Spleen (tissue), 11 donors: ENCODE measurements around the gene MAGI2. TPM values are rescaled to one million over a fixed set of nuclear protein-coding genes. Genes with fewer than 3 reads are reported as not detected.

Experiments
- DNase-seq: peaks from one replicate; pipeline ENCODE4 v3.0.0-alpha.2; 2020
- H3K27ac ChIP-seq, 8 donors: fragments of 200-600 bp; sonication (generic) in 7 of 8; 1 replicate in 4 of 8; 2 replicates in 4 of 8; pipeline versions ENCODE4 v1.5.0 to v1.8.0; 2016 to 2021; ENCODE audit warnings: inconsistent platforms in 4 of 8, mild to moderate bottlenecking in 4 of 8, moderate library complexity in 1 of 8
- H3K27me3 ChIP-seq, 7 donors: fragments of 200-600 bp; sonication (generic) in 6 of 7; replicated peaks in 1 of 7; 1 replicate in 4 of 7; 2 replicates in 3 of 7; pipeline versions ENCODE4 v1.5.0 to v1.8.0; 2016 to 2021; ENCODE audit warnings: inconsistent platforms in 3 of 7, mild to moderate bottlenecking in 1 of 7
- H3K36me3 ChIP-seq, 6 donors: fragments of 200-600 bp; sonication (generic) in 5 of 6; 1 replicate in 4 of 6; 2 replicates in 2 of 6; pipeline versions ENCODE4 v1.5.0 to v1.8.0; 2016 to 2021; ENCODE audit warnings: inconsistent platforms in 2 of 6
- H3K4me1 ChIP-seq, 6 donors: fragments of 200-600 bp; sonication (generic) in 5 of 6; 1 replicate in 3 of 6; 2 replicates in 3 of 6; pipeline versions ENCODE4 v1.5.0 to v1.8.0; 2016 to 2021; ENCODE audit warnings: inconsistent platforms in 3 of 6
- H3K4me3 ChIP-seq, 8 donors: fragments of 200-600 bp; sonication (generic) in 7 of 8; 1 replicate in 4 of 8; 2 replicates in 4 of 8; pipeline versions ENCODE4 v1.5.0 to v1.8.0; 2016 to 2021; ENCODE audit warnings: inconsistent platforms in 4 of 8, mild to moderate bottlenecking in 4 of 8, moderate library complexity in 2 of 8
- H3K9me3 ChIP-seq, 8 donors: fragments of 200-600 bp; sonication (generic) in 7 of 8; 1 replicate in 4 of 8; 2 replicates in 4 of 8; pipeline versions ENCODE4 v1.5.0 to v1.8.0; 2016 to 2021; ENCODE audit warnings: inconsistent platforms in 4 of 8
- POLR2A ChIP-seq, 3 donors: fragments of 450-650 bp; IDR thresholded peaks; one replicate each; pipeline ENCODE4 v1.5.1; 2017; ENCODE audit warnings: antibody characterized with exemption in 3 of 3, mild to moderate bottlenecking in 1 of 3
- POLR2AphosphoS5 ChIP-seq, 3 donors: sonication (generic); formaldehyde crosslinking; IDR thresholded peaks; one replicate each; pipeline ENCODE4 v1.5.1; 2017; ENCODE audit warnings: antibody characterized with exemption in 3 of 3
- WGBS, 5 donors: extraction: QIAGEN DNeasy Blood & Tissue Kit in 3 of 5; methylation state at CpG; one replicate each; pipeline versions ENCODE4 v1.1.5 to v1.1.7; 2013 to 2018; 5-methylcytosine and 5-hydroxymethylcytosine counted together
- intact Hi-C: fragments of 100-400 bp; cut with DNase I; formaldehyde crosslinking; loops from one replicate; pipeline ENCODE4 v1.15.0; 2023; ENCODE audit warnings: low total_unique reads
- polyA plus RNA-seq, 3 donors: library from polyadenylated mRNA; stranded (reverse); fragments of 200-250 nt; gene quantifications; one replicate each; pipeline ENCODE4 v1.2.1, GENCODE V29; 2013
- total RNA-seq, 7 donors: library from RNA; depleted of rRNA in 3 of 7; stranded (reverse); fragments of >200 nt in 3 of 7; fragmentation: NEBNext Ultra II Directional in 4 of 7; extraction: Animal tissue kit (Norgen Biotek cat#: 25700) in 4 of 7; gene quantifications; one replicate each; pipeline versions ENCODE4 v1.1.0 to v1.2.1, GENCODE V29; 2016 to 2021
- TF ChIP-seq, protein P1 (sequence below), 11 experiments: fragments of 200-600 bp in 7 of 11; fragments of 450-650 bp in 4 of 11; sonication (generic) in 4 of 11; IDR thresholded peaks in 8 of 11; conservative IDR thresholded peaks in 3 of 11; 1 replicate in 7 of 11; 2 replicates in 4 of 11; pipeline versions ENCODE4 v1.4.0 to v1.8.0; 2016 to 2021; ENCODE audit warnings: antibody characterized with exemption in 11 of 11, inconsistent platforms in 4 of 11, mild to moderate bottlenecking in 1 of 11
- donor health status: healthy with polysubstance abuse.
- donor health status: DM: no; HTN: no; CAD: no; lungs with moderate emphysema.
- donor health status: DM: no; HTN: no; CAD: no.
- donor health status: Bipolar disorder and iron deficiency.
- donor health status: healthy.
- donor health status: DM: no; HTN: no; CAD: no.
- donor health status: DM: yes; HTN: yes; CAD: no.

Gene MAGI2
- total and polyA plus RNA-seq, 10 donors = 0.74 to 18.1 (median 11.1) TPM

GRCh38 chr7:78265486-78265885 is 1188.0 kb downstream of the MAGI2 start:
- WGBS, 5 donors = 88 to 94% (median 91%) methylated on average over 4 of the region's 4 CpGs
- Histone ChIP-seq H3K36me3 (no peaks in the 10 kb centered on the region), H3K27me3 (no peaks in the 10 kb centered on the region), H3K4me3 (no peak overlapping the region), H3K27ac (no peak overlapping the region), H3K4me1 (no peaks in the 10 kb centered on the region), H3K9me3 (peaks cover 0 to 6% (median 2%) of the 10 kb centered on the region in 8 donors)
- intact Hi-C loops = no loop called here
- no peak for DNase-seq
- TF ChIP-seq, protein P1, sequence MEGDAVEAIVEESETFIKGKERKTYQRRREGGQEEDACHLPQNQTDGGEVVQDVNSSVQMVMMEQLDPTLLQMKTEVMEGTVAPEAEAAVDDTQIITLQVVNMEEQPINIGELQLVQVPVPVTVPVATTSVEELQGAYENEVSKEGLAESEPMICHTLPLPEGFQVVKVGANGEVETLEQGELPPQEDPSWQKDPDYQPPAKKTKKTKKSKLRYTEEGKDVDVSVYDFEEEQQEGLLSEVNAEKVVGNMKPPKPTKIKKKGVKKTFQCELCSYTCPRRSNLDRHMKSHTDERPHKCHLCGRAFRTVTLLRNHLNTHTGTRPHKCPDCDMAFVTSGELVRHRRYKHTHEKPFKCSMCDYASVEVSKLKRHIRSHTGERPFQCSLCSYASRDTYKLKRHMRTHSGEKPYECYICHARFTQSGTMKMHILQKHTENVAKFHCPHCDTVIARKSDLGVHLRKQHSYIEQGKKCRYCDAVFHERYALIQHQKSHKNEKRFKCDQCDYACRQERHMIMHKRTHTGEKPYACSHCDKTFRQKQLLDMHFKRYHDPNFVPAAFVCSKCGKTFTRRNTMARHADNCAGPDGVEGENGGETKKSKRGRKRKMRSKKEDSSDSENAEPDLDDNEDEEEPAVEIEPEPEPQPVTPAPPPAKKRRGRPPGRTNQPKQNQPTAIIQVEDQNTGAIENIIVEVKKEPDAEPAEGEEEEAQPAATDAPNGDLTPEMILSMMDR (IDR thresholded peaks at IDR 0.05 in 8 of 11, conservative IDR thresholded peaks at IDR 0.05 in 3 of 11) = no peak
- TF ChIP-seq POLR2AphosphoS5 (IDR thresholded peaks at IDR 0.05) (no peak), POLR2A (IDR thresholded peaks at IDR 0.05) (no peak)

DNA sequence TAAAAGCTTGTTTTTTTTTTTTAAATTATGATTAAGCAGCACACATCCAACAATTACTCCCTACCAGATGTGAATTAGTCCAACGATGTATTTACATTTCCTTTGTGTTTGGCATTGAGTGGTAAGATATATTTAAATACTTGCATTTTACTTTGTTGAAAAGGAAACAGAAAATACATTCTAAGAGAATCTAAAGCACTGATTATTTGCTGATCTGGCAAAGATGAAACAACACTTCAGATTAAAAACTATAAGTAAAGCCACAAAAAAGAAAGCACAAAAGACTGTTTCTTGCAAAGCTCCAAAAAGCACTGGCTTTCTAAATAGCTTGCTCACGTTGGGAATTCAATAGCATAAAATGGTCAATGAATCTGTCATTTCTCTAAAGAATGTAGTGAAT is 1188.4 kb downstream of the MAGI2 start:
- DNase-seq = no peak
- Histone ChIP-seq H3K36me3 (no peaks in the 10 kb centered on the region), H3K4me1 (no peaks in the 10 kb centered on the region), H3K27ac (no peak overlapping the region), H3K9me3 (peaks cover 0 to 3% (median under 1%) of the 10 kb centered on the region in 8 donors), H3K27me3 (no peaks in the 10 kb centered on the region), H3K4me3 (no peak overlapping the region)
- intact Hi-C loops = no loop called here
- WGBS, 5 donors = 53 to 70% (median 59%) methylated on average over 2 of the region's 2 CpGs
- TF ChIP-seq POLR2A (IDR thresholded peaks at IDR 0.05) (no peak), POLR2AphosphoS5 (IDR thresholded peaks at IDR 0.05) (no peak)
- TF ChIP-seq, protein P1 (IDR thresholded peaks at IDR 0.05 in 8 of 11, conservative IDR thresholded peaks at IDR 0.05 in 3 of 11) = no peak

GRCh38 chr7:78264105-78264504 is 1189.4 kb downstream of the MAGI2 start:
- 83 to 89% (median 88%) methylated on average over 1 of the region's 1 CpG for WGBS, 5 donors
- no peak overlapping the region for H3K4me3 ChIP-seq

GRCh38 chr7:78261739-78262138 is 1191.7 kb downstream of the MAGI2 start:
- DNase-seq = no peak
- Histone ChIP-seq H3K4me3 (no peak overlapping the region), H3K27me3 (no peaks in the 10 kb centered on the region), H3K4me1 (no peaks in the 10 kb centered on the region), H3K9me3 (no peaks in the 10 kb centered on the region), H3K36me3 (no peaks in the 10 kb centered on the region), H3K27ac (no peak overlapping the region)
- TF ChIP-seq POLR2A (IDR thresholded peaks at IDR 0.05) = no peak
- TF ChIP-seq POLR2AphosphoS5 (IDR thresholded peaks at IDR 0.05) = no peak
- TF ChIP-seq, protein P1 (IDR thresholded peaks at IDR 0.05 in 8 of 11, conservative IDR thresholded peaks at IDR 0.05 in 3 of 11) = no peak
- 77 to 92% (median 86%) methylated on average over 1 of the region's 1 CpG for WGBS, 5 donors
- intact Hi-C loops = no loop called here

More at GRCh38 chr7:78264105-78264504, 1189.4 kb downstream of the MAGI2 start:
- DNase-seq = no peak
- H3K4me1 ChIP-seq = no peaks in the 10 kb centered on the region
- intact Hi-C loops = no loop called here
- no peaks in the 10 kb centered on the region for H3K36me3 ChIP-seq
- TF ChIP-seq POLR2A (IDR thresholded peaks at IDR 0.05) (no peak), POLR2AphosphoS5 (IDR thresholded peaks at IDR 0.05) (no peak)
- TF ChIP-seq, protein P1 (IDR thresholded peaks at IDR 0.05 in 8 of 11, conservative IDR thresholded peaks at IDR 0.05 in 3 of 11) = no peak
- no peaks in the 10 kb centered on the region for H3K9me3 ChIP-seq
- no peaks in the 10 kb centered on the region for H3K27me3 ChIP-seq
- H3K27ac ChIP-seq = no peak overlapping the region
